ENCODE data around the gene PLPPR1. TPM values are rescaled to one million over a fixed set of nuclear protein-coding genes. Genes with fewer than 3 reads are reported as not detected.

The PLPPR1 gene
- total RNA-seq, 1 experiment from 2014 or later: 2.4 TPM

DNA sequence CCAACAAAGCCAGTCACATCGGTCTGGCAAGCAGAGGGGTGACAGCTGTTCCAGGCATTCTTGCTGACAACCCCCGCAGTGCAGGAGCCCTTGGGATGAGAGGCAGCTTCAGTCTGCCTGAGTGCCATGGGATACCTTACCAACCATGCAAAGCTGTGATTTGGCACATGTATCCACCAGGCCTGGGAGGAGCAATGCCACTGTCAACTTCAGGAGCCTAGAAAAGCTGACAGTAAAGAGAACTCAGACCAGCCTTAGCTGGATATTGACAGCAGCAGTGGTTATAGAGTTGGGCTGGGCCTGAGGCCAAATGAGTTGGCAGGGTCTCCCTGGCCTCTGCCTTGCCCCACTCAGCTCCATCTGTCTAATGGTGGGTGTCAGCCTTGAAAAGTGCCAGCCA is 10.1 kb upstream of the PLPPR1 start:
- no peaks in the 10 kb centered on the region for H3K79me2 ChIP-seq (ENCODE audit: insufficient read depth, low read length)
- no peak overlapping the region for H4K8ac ChIP-seq (replicated peaks; ENCODE audit: insufficient read length, low read depth, low read length)
- H4K20me1 ChIP-seq (ENCODE audit: control insufficient read depth, insufficient read depth, insufficient read length): no peaks in the 10 kb centered on the region
- Mint-ChIP-seq H3K36me3 (ENCODE audit: insufficient read depth in 1 of 3, low read depth in 3 of 3) (no peaks in the 10 kb centered on the region), H3K4me1 (no peaks in the 10 kb centered on the region), H3K27me3 (ENCODE audit: low read depth) (no peaks in the 10 kb centered on the region), H3K9me3 (no peaks in the 10 kb centered on the region), H3K27ac (no peak overlapping the region), H3K4me3 (no peak overlapping the region)
- no peaks in the 10 kb centered on the region for H3K9me3 ChIP-seq (ENCODE audit: control insufficient read depth, low read depth, low read length)
- no peak overlapping the region for H2BK120ac ChIP-seq (ENCODE audit: low read depth, low read length, poor library complexity, severe bottlenecking)
- H2BK12ac ChIP-seq (ENCODE audit: insufficient read length, low read depth, low read length): no peak overlapping the region
- H3K4me2 ChIP-seq (ENCODE audit: insufficient read depth, insufficient read length, low read length): no peak overlapping the region
- H3K23ac ChIP-seq (ENCODE audit: insufficient read length, low read depth, low read length): no peak overlapping the region
- H3K18ac ChIP-seq (ENCODE audit: insufficient read length, low read depth, low read length): no peak overlapping the region
- H2AFZ ChIP-seq (ENCODE audit: low read length): no peak overlapping the region
- H2BK5ac ChIP-seq (ENCODE audit: insufficient read length, low read length): no peak overlapping the region
- no CpG with 5 or more reads among the region's 2 CpGs for WGBS (ENCODE audit: extremely low coverage, insufficient read length, low lambda C conversion rate)
- no peaks in the 10 kb centered on the region for H3K23me2 ChIP-seq (ENCODE audit: insufficient read length, low read depth, low read length, poor library complexity, severe bottlenecking)
- no peak overlapping the region for H4K5ac ChIP-seq (ENCODE audit: insufficient read length, low read depth, low read length)
- H4K91ac ChIP-seq (ENCODE audit: insufficient read length, low read depth, low read length): no peak overlapping the region
- DNase-seq: no peak
- H3K79me1 ChIP-seq (ENCODE audit: insufficient read depth, low read depth, low read length, poor library complexity, severe bottlenecking): no peaks in the 10 kb centered on the region
- no peak overlapping the region for H2BK20ac ChIP-seq (ENCODE audit: low read depth, low read length, poor library complexity, severe bottlenecking)
- no peak overlapping the region for H3K56ac ChIP-seq (ENCODE audit: insufficient read length, low read depth, low read length)
- H2AK5ac ChIP-seq (ENCODE audit: insufficient read length, low read length): no peak overlapping the region
- no peak overlapping the region for H3T11ph ChIP-seq (ENCODE audit: low read length)
- no peak overlapping the region for H2BK15ac ChIP-seq (ENCODE audit: low read depth, low read length)
- H3K9ac ChIP-seq (ENCODE audit: extremely low read depth, insufficient read length, low read length): no peak overlapping the region
- H3K27me3 ChIP-seq (ENCODE audit: insufficient read depth, low read length): no peaks in the 10 kb centered on the region
- TF ChIP-seq, protein P1, sequence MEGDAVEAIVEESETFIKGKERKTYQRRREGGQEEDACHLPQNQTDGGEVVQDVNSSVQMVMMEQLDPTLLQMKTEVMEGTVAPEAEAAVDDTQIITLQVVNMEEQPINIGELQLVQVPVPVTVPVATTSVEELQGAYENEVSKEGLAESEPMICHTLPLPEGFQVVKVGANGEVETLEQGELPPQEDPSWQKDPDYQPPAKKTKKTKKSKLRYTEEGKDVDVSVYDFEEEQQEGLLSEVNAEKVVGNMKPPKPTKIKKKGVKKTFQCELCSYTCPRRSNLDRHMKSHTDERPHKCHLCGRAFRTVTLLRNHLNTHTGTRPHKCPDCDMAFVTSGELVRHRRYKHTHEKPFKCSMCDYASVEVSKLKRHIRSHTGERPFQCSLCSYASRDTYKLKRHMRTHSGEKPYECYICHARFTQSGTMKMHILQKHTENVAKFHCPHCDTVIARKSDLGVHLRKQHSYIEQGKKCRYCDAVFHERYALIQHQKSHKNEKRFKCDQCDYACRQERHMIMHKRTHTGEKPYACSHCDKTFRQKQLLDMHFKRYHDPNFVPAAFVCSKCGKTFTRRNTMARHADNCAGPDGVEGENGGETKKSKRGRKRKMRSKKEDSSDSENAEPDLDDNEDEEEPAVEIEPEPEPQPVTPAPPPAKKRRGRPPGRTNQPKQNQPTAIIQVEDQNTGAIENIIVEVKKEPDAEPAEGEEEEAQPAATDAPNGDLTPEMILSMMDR (conservative IDR thresholded peaks at IDR 0.05): no peak
- no peak overlapping the region for H3K27ac ChIP-seq (ENCODE audit: insufficient read length, low read depth, low read length)
- no peak overlapping the region for H3K4ac ChIP-seq (ENCODE audit: low read depth, low read length)
- H3K14ac ChIP-seq (ENCODE audit: insufficient read depth, low read length): no peak overlapping the region
- H3K4me1 ChIP-seq (ENCODE audit: insufficient read depth, low read length): no peaks in the 10 kb centered on the region
